ENCODE results near the gene RANGAP1.

The RANGAP1 gene

DNA sequence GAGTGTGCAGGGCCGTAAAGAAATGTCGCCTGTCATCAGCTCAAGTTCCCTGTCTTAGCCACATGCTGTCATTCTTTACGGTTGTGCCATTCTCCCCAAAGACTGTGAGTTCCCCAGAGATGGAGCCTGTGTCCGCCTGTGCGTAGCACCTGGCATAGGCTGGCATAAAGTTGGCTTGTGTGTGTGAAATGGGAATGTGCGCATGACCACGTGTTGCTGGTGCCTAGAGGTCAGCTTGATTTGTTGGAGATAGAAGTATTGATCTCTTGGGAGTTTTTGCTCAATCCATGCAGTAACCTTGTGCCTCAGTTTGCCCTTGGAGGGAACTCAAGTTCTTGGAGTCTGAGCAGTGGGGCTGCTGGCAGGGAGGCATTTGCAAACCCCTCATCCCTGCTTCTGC lies 54.6 kb downstream of the RANGAP1 start:
- no peak for DNase-seq

DNA sequence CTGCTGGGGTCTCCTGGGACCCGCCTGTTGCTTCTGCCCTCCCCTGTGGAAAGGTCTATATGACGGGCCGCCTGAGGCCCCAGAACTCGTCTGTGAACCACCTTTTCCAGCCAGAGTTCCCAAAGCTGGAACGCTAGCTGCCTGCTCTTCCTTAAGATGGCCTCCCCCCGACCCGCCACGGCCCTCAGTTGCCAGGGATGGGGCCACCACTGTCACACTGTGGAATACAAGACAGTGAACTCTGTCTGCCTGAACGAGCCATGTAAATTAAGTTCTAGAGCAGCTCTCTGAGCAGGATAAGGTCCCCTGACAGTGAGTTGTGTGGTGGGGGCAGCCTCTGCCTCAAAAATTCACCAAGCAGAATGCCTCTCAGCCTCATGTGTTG lies 55.6 kb downstream of the RANGAP1 start:
- no peak for DNase-seq

DNA sequence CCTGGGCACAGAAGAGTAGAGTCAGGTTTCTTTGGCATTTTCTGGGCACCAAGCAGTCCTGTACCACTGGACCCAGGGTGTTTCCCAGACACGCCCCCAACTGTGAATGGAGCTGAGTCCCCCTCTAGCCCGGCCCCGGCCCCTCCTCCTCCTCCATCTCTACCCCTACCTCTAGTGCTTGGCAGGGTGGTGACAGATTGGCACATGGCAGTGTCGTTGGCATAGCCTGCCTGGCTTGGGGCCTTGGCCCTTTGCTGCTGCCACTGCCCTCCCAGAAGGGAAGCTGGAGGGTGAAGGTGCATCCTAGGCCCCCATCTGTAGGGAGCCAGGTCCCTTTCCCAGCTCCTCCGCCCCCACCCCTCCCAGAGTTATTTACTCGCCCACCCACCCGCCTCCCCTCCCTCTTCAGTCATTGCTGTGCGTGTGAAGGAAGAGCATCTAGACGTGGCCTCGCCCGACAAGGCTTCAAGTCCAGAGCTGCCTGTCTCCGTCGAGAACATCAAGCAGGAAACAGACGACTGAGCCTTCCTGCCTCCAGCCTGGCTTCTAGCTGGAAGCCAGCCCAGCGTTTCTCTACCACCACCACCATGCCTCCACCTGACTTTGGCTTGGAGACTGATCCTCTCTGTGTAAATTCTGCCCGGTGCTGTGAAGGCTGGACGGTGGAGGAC lies 56.1 kb downstream of the RANGAP1 start:
- no peak for DNase-seq

DNA sequence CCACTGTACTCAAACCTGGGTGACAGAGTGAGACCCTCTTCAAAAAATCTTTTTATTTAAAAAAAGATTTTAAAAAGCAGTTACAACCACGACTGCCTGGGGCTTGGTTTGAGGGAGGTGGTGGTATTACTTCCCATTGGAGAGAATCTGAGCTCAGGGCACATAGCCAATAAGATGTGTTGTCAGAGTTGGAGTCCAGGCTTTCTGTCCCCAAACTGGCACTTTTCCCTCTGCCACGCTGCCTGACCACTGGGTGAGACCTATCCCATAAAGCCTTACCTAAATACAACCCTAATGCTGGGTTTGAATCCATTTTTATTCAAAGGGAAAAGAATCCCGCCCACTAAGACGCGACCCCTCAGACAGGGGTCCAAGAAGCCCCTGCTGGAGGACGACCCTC lies 56.8 kb downstream of the RANGAP1 start:
- DNase-seq = no peak

DNA sequence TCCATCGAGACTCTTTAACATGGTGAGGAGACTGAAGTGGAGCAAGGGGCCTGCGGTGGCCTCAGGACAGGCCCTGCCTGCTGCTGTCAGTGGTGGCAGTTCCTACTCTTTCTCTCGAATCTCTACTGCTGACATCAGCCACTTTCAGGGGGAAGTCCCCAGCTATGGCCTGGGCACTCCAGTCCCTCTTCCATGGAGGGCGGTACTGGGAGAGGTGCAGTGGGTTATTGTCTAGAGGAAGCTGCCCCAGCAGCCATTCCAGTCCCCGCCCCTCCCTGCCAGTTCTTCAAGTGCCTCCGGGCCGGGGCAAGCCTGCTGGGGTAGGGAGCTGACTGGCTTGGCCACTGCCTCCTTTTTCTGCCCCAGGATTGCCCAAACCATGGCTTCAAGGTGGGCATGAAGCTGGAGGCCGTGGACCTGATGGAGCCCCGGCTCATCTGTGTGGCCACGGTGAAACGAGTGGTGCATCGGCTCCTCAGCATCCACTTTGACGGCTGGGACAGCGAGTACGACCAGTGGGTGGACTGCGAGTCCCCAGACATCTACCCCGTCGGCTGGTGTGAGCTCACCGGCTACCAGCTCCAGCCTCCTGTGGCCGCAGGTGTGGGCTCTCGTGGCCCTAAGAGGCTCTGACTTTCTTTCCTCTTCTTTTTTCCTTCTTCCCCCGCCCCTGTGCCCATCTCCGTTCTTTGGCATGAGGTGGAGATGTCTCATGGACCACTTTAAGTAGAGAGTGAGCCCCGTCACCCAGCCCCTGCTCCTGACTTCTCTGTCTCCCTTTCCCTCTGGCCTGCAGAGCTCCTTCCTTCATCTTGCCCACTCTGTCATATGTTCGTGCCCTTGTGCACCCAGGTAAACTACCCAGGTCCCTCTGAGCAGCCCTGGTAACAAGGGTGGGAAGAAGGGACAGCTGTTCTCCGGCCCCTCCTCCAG lies 59.0 kb downstream of the RANGAP1 start:
- DNase-seq = no peak

DNA sequence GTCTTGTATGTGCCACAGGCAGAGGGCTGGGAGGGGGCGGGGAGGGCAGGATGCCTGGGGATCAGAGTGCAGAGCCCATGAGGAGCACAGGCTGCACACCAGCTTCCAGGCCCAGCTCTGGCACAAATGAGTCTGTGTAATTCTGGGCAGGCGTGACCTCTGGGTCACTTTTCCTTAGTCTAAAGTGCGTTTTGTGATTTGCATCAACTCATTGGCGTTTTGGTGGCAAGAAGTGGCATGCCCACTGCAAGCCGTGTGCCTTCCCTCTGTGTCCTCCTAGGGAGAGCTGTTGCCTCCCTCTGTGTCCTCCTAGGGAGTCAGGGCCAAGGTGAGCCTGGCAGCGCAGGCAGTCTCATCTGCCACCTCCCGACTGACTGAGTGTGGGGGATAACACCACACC lies 62.5 kb downstream of the RANGAP1 start:
- no peak for DNase-seq

DNA sequence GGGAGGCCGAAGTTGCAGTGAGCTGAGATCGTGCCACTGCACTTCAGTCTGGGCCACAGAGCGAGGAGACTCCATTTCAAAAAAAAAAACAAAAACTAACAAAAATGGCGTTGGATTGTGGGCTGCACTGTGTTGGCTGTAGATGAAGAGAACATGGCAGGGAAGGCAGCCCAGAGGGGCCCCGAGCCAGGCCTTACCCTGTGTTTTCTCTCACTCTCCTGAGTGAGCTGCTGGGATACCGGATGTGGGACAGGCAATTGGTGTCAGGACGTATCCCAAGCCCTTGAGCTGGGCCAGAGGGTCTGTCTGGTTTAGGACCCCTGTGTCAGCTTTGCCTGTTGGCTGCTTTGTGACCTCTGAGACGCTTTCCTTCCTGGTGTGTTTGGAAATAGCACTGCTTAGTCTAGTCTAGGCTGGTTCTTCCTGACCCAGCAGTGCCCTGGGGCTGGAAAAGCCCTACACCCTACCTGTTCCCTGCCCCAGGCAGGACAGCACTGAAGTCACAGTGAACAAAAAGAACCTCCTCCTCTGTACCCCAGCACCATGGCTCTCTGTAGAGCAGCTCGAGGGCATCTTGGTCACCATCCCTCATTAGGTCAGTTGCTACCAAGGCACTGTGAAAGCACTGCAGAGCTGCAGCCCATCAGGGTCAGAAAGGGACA lies 63.0 kb downstream of the RANGAP1 start:
- no peak for DNase-seq

DNA sequence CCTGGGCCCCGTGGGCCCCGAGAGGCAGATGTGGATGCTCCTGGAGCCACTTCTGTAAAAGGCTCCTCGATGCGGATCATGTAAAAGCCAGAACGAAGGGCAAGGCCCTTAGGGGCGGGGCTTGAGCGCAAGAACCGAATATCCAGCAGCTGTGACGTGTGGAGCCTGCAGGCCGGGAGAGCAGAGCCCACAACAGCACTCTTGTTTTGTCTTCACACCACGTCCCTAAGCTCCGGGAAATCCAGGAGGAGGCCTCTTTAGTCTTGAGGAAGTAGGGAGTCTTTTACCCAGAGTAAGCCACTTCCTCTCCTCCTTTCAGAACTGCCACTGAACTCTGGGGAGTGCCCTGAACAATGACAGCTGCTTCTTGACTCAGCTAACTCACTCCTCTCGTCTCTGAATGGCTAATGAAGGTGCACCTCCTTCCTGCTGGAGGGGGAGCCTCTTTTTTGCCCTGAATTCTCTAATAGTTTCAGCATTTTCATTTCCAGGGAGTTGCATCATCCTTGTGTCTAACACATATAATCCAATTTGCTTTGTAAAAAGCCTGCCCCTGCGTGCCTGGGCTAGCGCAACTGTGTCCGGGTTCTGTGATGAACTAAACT lies 68.3 kb downstream of the RANGAP1 start:
- peak; percentile 72 for DNase-seq

DNA sequence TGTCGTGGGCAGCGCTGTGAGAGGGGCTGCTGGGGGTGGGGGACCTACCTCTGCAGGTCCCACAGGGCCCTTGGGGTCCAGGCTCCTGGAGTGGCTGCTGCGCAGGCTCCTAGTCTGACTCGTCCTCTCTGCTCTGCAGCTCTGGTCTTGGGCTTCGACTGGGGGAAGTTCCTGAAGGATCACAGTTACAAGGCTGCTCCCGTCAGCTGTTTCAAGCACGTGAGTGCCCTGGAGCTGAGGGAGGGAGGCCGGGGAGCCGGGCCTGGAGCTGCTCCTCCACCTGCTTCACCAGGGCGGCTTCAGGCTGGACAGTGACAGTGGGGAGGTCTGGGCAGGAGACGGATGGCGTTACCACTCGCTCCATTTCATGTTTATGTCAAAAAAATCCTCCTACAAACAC lies 69.0 kb downstream of the RANGAP1 start:
- DNase-seq = no peak

DNA sequence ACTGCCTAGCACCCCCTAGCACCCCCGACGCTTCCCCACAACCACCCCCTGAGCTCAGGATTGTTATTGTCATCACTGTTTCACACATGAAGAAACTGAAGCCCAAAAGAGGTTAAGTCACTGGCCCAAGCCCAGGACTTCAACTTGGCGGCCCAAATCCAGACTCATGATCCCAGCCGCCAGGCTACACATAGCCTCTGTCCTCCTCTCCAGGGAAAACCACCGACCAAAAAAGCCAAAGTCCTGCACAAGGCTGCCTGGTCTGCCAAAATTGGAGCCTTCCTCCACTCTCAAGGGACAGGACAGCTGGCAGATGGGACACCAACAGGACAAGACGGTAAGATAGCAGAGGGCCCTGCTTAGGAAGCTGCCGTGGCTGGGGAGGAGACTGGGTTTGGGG lies 70.1 kb downstream of the RANGAP1 start:
- no peak for DNase-seq

DNA sequence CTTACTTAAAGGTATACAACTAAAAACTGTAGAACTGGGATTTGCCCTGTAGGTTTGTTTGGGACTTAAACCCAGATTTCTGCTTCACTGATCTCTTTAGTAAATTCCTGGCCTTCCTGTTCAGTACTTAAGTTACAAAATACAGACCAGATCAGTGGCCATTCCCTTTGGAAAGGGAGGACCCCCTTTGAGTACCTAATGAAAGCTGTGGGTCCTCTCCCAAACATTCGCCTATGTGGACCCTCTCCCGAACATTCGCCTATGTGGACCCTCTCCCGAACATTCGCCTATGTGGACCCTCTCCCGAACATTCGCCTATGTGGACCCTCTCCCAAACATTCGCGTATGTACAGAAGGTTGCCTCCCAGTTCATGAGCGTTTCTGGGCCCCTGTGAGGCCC lies 70.6 kb downstream of the RANGAP1 start:
- DNase-seq = no peak

DNA sequence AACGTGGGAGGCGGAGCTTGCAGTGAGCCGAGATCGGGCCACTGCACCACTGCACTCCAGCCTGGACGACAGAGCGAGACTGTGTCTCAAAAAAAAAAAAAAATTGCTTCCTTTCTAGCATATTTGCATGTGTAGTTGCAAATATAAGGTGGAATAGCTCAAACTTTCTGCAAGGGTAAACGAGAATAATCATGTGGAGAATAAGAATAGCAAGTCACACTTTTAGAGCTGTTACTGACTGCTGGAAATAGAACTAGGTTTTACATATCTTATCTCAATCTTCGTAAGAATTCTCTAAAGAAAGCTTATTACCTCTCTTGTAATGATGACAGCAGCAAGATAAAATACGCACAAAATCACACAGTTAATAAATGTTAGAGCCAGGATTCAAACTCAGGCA lies 79.3 kb downstream of the RANGAP1 start:
- DNase-seq = no peak

DNA sequence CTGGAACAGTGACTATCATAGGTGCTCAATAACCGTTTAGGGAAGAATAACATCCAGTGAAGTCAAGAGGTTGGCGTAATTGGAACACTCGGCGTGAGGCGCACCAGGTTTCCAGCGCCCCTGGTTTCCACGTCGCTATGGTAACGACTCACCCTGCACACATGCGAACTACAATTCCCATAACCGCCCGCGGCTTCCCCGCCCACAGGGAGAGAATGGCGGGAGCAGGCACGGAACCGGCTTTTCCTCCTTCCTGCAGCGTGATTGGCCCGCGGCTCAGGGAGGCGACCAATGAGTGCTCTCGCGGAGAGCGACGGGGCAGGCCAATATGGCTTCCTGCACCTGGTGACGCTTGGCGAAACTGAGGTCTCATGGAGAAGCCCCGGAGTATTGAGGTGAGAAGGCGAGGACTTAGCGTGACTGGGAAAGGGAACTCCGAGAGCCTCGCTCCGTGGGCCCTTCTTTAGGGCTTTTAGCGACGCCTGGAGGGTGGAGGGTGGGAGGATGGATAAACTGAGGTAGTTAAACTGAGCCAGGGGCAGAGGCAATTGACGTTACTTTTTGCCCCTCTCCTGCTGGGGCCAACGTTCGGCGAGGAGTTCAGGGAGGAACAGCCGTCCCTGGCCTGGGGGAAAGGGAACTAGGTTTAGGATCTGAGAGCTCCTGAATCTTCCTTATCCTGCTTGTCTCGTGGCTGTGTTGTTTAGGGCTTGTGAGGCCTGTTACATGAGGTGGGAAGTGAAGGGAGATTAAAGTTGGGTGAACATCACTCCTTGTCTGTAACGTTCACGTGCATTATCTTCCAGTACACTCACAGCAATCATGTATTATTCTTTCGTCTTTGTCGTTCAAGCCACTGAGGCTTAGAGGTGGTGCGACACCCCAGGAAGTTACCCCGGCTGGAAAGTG lies 80.7 kb downstream of the RANGAP1 start, which contains the start of gene L3MBTL2:
Gene L3MBTL2, plus strand, starts transcription at position 321 of the 909 bp plus-strand sequence. Its CDS starts 51 bp downstream, at position 372.
- peak; percentile 100 for DNase-seq

DNA sequence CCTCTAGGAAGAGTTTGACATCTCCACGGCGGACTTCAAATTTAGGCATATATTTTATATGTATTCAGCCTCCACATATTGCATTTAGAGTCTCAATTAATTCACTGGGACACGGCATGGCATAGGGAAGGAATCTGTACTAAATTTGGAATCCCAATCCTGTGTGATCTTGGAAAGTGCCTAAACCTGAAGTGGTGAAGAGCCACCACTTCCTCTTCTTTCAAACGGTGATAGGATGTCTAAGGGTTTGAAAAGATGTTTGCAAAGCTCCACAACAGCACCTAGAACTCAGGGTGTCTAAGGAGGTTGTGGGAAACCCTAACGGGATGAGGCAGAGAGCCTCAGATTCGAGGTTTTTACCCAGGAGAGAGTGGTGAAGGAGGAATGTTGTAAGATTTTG lies 81.9 kb downstream of the RANGAP1 start:
- no peak for DNase-seq

DNA sequence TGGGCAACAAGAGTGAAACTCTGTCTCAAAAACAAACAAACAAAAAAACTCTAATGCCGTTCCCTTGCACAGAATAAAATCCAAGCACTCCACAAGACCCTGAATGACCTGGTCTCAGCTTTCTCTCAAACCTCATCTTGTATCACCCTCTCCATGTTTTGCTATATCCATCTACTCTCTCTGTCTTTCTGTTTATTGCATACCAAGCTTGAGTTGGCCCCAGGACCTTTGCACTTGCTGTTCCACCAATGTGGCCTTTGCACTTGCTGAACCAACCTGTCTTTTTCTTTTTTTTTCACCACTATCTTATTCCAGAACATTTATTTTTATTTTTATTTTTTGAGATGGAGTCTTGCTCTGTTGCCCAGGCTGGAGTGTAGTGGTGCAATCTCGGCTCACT lies 82.9 kb downstream of the RANGAP1 start:
- DNase-seq = no peak

DNA sequence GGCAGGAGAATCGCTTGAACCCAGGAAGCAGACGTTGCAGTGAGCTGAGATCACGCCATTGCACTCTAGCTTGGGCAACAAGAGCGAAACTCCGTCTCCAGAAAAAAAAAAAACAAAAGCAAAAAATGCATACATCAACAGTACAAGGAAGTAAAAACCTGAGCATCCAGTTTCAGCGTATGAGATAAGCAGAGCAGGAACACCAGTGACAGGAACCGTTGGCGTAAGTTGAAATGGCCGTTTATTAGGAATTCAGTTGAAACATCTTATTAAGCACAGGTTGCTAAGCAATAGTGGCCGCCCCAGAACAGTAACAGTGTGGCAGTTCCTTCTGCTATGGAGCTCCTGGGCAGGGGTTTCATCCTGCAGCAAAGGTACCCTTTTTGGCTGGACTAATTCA lies 84.8 kb downstream of the RANGAP1 start:
- DNase-seq = no peak

DNA sequence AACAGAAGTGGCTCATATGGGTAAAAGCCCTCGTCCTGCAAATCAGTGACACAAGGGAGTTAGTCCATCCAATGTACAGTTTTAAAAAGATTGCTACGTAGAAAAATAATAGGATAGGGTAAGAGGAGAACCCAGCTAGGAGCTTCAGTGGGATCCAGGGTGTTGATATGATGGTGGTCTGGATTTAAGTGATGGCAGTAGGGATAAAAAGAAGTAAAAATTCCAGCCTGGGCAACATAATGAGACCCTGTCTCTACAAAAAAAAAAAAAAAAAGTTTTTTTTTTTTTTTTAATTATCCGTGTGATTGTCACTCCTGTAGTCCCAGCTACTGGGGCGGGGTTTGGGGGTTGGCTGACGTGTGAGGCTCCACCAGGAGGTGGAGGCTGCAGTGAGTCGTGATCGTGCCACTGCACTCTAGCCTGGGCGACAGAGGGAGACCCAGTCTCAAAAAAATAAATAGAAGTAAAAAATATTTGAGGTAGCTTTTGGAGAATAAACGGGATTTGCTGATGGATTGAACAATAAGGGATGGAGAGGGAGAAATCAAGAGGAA lies 87.9 kb downstream of the RANGAP1 start:
- DNase-seq = peak; percentile 62

DNA sequence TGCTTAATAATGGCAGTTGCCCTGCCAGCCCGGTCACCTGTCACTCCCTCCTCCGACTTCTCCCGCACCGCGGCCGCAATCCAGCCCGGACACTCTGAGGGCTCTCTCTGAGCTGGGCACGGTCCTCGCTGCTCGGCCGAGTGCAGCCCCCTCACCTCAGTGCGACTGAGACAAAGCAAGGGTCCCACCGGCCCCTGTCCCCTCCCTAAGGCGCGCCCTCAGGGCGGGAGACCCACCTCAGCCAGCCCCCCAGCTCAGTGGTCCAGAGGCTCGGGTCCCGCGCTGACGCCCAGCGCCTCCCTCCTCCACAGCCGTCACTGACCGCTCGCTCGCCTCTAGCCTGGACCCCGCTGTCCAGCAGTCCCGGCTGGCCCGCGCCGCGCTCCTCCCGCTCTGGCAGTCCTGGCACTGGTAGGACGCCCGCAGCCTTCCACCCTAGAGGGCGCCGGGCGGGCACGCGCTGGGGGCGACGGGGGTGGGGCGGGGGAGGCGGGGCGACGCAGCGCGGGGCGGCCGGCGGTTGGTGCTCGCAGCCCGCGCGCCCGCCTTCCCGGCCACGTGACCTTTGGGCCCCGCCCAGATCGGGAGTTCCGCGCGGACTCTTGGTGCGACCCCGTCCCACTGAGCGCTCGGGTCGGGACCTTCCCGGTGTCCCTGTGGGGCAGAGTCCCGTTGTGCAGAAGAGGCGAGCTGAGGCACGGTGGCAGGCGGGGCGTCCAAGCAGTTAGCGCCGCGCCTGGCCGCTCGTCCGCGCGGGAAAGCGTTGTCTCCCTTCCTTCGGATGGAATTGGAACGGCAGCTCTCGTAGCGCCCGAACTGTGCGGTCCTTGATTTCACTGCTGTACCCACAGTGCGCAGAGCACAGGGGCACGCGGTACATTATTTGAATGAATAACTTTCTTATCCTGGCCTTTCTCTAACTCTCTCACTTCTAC lies 88.7 kb downstream of the RANGAP1 start:
- peak; percentile 84 for DNase-seq

Data from activated CD4-positive, alpha-beta T cell treated with anti-CD3 and anti-CD28 coated beads, Interleukin-2, Interleukin-6, amounts not matched to agents 100 ng/mL and 50 ng/mL, durations not matched to agents 16 hours and 8 hours (primary cell).